Hepatocyte (in vitro differentiated cells): ENCODE data around the gene SGMS2. TPM values are rescaled to one million over a fixed set of nuclear protein-coding genes. Genes with fewer than 3 reads are reported as not detected.

ENCODE experiments used
- DNase-seq: peaks from one replicate; pipeline ENCODE4 v3.0.0-alpha.2; 2016; ENCODE audit warnings: low spot score
- H2AFZ ChIP-seq: fragments of 200-600 bp; sonication (generic); 2 replicates; pipeline ENCODE4 v1.6.0; 2016; ENCODE audit warnings: antibody characterized with exemption, mild to moderate bottlenecking
- H3K27ac ChIP-seq: fragments of 200-600 bp; sonication (generic); 2 replicates; pipeline ENCODE4 v1.5.1; 2016; ENCODE audit warnings: mild to moderate bottlenecking
- H3K27me3 ChIP-seq: fragments of 200-600 bp; sonication (generic); 2 replicates; pipeline ENCODE4 v1.6.1; 2016
- H3K36me3 ChIP-seq: fragments of 200-600 bp; sonication (generic); replicated peaks from 2 replicates; pipeline ENCODE4 v1.5.1; 2016; ENCODE audit warnings: low read depth; ENCODE audit not compliant: insufficient read depth
- H3K4me1 ChIP-seq: fragments of 200-600 bp; sonication (generic); 2 replicates; pipeline ENCODE4 v1.5.1; 2016; ENCODE audit warnings: mild to moderate bottlenecking, moderate library complexity; ENCODE audit not compliant: insufficient read depth
- H3K4me2 ChIP-seq: fragments of 200-600 bp; sonication (generic); 2 replicates; pipeline ENCODE4 v1.6.0; 2016
- H3K4me3 ChIP-seq: fragments of 200-600 bp; sonication (generic); 2 replicates; pipeline ENCODE4 v1.5.1; 2016; ENCODE audit warnings: mild to moderate bottlenecking
- H3K79me2 ChIP-seq: fragments of 200-600 bp; sonication (generic); 2 replicates; pipeline ENCODE4 v1.6.0; 2017; ENCODE audit warnings: mild to moderate bottlenecking
- H3K9me2 ChIP-seq: fragments of 200-600 bp; sonication (generic); replicated peaks from 2 replicates; pipeline ENCODE4 v1.6.0; 2017; ENCODE audit warnings: mild to moderate bottlenecking; ENCODE audit not compliant: insufficient read depth
- H3K9me3 ChIP-seq: fragments of 200-600 bp; sonication (generic); 2 replicates; pipeline ENCODE4 v1.5.1; 2016; ENCODE audit warnings: low read depth, mild to moderate bottlenecking
- H4K20me1 ChIP-seq: fragments of 200-600 bp; sonication (generic); 2 replicates; pipeline ENCODE4 v1.6.0; 2016; ENCODE audit warnings: mild to moderate bottlenecking; ENCODE audit not compliant: insufficient read depth, poor library complexity, severe bottlenecking
- EZH2 ChIP-seq: fragments of 200-600 bp; sonication (generic); IDR thresholded peaks from 2 replicates; pipeline ENCODE4 v1.6.1; 2016; ENCODE audit warnings: antibody characterized with exemption, mild to moderate bottlenecking, borderline replicate concordance
- EZH2phosphoT487 ChIP-seq: fragments of 200-600 bp; sonication (generic); IDR thresholded peaks from one replicate; pipeline ENCODE4 v1.6.1; 2018; ENCODE audit warnings: antibody characterized with exemption, mild to moderate bottlenecking, low read depth, moderate library complexity; ENCODE audit not compliant: unreplicated experiment, severe bottlenecking
- WGBS: methylation state at CpG from one replicate; pipeline ENCODE4 v1.1.6; 2016; ENCODE audit warnings: low lambda C conversion rate; ENCODE audit errors: missing lambda C conversion rate; 5-methylcytosine and 5-hydroxymethylcytosine counted together
- polyA plus RNA-seq: library from polyadenylated mRNA; unstranded; fragments of >200 nt; fragmentation: Nextera tagmentation; extraction: Ambion mirVana; gene quantifications from 2 replicates; pipeline ENCODE4 v1.2.1, GENCODE V29; 2016
- total RNA-seq: library from RNA; depleted of rRNA; stranded (reverse); fragments of >200 nt; gene quantifications from 2 replicates; pipeline ENCODE4 v1.2.3, GENCODE V29; 2014
- TF ChIP-seq, protein P1 (sequence below): fragments of 200-600 bp; sonication (generic); IDR thresholded peaks from 2 replicates; pipeline ENCODE4 v1.5.1; 2016; ENCODE audit warnings: antibody characterized with exemption, mild to moderate bottlenecking; ENCODE audit not compliant: poor library complexity

SGMS2 gene
- total and polyA plus RNA-seq, 2 experiments from 2014 or later = 33.1 to 75.7 TPM

GRCh38 chr4:107894138-107894603, 69.4 kb downstream of the SGMS2 start:
- Histone ChIP-seq H3K27ac (peak overlapping the region; percentile 11), H3K36me3 (no peaks in the 10 kb centered on the region), H3K4me2 (no peak overlapping the region), H3K4me1 (peaks cover 7% of the 10 kb centered on the region), H2AFZ (no peak overlapping the region), H3K79me2 (no peaks in the 10 kb centered on the region), H3K9me2 (no peaks in the 10 kb centered on the region), H3K4me3 (no peak overlapping the region), H3K27me3 (no peaks in the 10 kb centered on the region), H3K9me3 (peaks cover 3% of the 10 kb centered on the region), H4K20me1 (no peaks in the 10 kb centered on the region)
- no peak for DNase-seq
- TF ChIP-seq, protein P1, sequence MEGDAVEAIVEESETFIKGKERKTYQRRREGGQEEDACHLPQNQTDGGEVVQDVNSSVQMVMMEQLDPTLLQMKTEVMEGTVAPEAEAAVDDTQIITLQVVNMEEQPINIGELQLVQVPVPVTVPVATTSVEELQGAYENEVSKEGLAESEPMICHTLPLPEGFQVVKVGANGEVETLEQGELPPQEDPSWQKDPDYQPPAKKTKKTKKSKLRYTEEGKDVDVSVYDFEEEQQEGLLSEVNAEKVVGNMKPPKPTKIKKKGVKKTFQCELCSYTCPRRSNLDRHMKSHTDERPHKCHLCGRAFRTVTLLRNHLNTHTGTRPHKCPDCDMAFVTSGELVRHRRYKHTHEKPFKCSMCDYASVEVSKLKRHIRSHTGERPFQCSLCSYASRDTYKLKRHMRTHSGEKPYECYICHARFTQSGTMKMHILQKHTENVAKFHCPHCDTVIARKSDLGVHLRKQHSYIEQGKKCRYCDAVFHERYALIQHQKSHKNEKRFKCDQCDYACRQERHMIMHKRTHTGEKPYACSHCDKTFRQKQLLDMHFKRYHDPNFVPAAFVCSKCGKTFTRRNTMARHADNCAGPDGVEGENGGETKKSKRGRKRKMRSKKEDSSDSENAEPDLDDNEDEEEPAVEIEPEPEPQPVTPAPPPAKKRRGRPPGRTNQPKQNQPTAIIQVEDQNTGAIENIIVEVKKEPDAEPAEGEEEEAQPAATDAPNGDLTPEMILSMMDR = no peak
- TF ChIP-seq EZH2 (no peak), EZH2phosphoT487 (no peak)
- 53% methylated on average over 6 of the region's 6 CpGs for WGBS

- 63% methylated on average over 2 of the region's 2 CpGs for WGBS
Measured at GRCh38 chr4:107896158-107896645, 71.5 kb downstream of the SGMS2 start.

GRCh38 chr4:107896646-107897045, 71.9 kb downstream of the SGMS2 start:
- WGBS = 43% methylated on average over 1 of the region's 1 CpG
- peak overlapping the region; percentile 1 for H3K4me2 ChIP-seq
- no peaks in the 10 kb centered on the region for H3K79me2 ChIP-seq
- no peaks in the 10 kb centered on the region for H3K9me2 ChIP-seq
- no peak overlapping the region for H3K4me3 ChIP-seq
- H3K27ac ChIP-seq = peak overlapping the region; percentile 70
- H3K27me3 ChIP-seq = no peaks in the 10 kb centered on the region
- H2AFZ ChIP-seq = no peak overlapping the region
- TF ChIP-seq EZH2 (no peak), EZH2phosphoT487 (no peak)
- TF ChIP-seq, protein P1 = no peak
- H3K4me1 ChIP-seq = peaks cover 7% of the 10 kb centered on the region
- H3K9me3 ChIP-seq = no peaks in the 10 kb centered on the region
- H3K36me3 ChIP-seq = no peaks in the 10 kb centered on the region
- no peaks in the 10 kb centered on the region for H4K20me1 ChIP-seq
- DNase-seq = no peak

More at GRCh38 chr4:107896158-107896645, 71.5 kb downstream of the SGMS2 start:
- peak overlapping the region; percentile 1 for H3K4me2 ChIP-seq
- peak; percentile 55 for DNase-seq
- H3K27me3 ChIP-seq = no peaks in the 10 kb centered on the region
- H3K9me3 ChIP-seq = no peaks in the 10 kb centered on the region
- peak overlapping the region; percentile 70 for H3K27ac ChIP-seq
- H3K9me2 ChIP-seq = no peaks in the 10 kb centered on the region
- no peak for TF ChIP-seq EZH2
- TF ChIP-seq EZH2phosphoT487 = no peak
- TF ChIP-seq, protein P1 = no peak
- H4K20me1 ChIP-seq = no peaks in the 10 kb centered on the region
- no peaks in the 10 kb centered on the region for H3K36me3 ChIP-seq
- no peaks in the 10 kb centered on the region for H3K79me2 ChIP-seq
- H2AFZ ChIP-seq = no peak overlapping the region
- H3K4me3 ChIP-seq = no peak overlapping the region
- peaks cover 7% of the 10 kb centered on the region for H3K4me1 ChIP-seq
